HCT116 (cell line): ENCODE data around the gene NRCAM.

Experiments
- EZH2 ChIP-seq: fragments of 200-600 bp; sonication (generic); IDR thresholded peaks from 2 replicates; pipeline ENCODE4 v1.6.1; 2017; ENCODE audit warnings: antibody characterized with exemption, mixed run types
- RAD21 ChIP-seq: IDR thresholded peaks from 2 replicates; pipeline ENCODE4 v1.6.1; 2012; ENCODE audit warnings: low read depth, mild to moderate bottlenecking
- TF ChIP-seq, protein P1 (sequence below), 3 experiments: fragments of 200-600 bp in 1 of 3; sonication (generic) in 1 of 3; IDR thresholded peaks in 2 of 3; conservative IDR thresholded peaks in 1 of 3; 2 replicates each; pipeline ENCODE4 v1.5.1; 2012 to 2017; ENCODE audit warnings: low read depth in 2 of 3, low read length in 2 of 3, antibody characterized with exemption in 1 of 3, borderline replicate concordance in 1 of 3, control low read depth in 1 of 3, mild to moderate bottlenecking in 1 of 3, mixed read lengths in 1 of 3, mixed run types in 1 of 3, moderate library complexity in 1 of 3; ENCODE audit not compliant: insufficient read depth in 1 of 3
- TF ChIP-seq, protein P2 (sequence below): IDR thresholded peaks from 2 replicates; pipeline ENCODE4 v1.6.1; 2012
- TF ChIP-seq, protein P3 (sequence below): IDR thresholded peaks from 2 replicates; pipeline ENCODE4 v1.6.1; 2011; ENCODE audit warnings: mild to moderate bottlenecking, low read length, moderate library complexity; ENCODE audit not compliant: insufficient replicate concordance; ENCODE audit errors: extremely low read depth

DNA sequence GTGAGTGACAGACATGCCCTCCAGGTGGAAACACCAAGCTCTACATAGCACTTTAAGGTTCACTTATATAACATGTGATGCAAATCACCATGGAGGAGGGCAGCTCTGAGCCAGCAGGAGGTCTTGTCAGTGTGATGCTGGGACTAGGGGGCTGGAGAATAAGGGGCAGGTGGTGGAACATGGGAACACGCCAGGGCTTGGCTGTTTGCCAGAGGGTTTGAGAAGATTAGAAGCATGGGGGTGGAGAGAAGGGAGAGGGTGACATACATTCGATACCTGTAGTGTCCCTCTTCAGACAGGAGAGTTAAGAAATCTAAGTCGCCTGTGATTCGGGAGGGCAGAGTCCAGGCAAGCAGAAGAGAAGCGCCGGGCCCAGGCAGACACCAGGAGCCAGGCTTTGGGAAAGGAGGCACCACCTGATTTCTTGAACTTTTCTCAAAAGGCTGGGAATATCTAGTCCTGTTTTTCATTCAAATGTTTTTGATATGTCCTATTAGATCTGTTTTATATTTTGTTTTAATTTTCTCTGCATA, 309.1 kb downstream of the NRCAM start:
- TF ChIP-seq, protein P1, sequence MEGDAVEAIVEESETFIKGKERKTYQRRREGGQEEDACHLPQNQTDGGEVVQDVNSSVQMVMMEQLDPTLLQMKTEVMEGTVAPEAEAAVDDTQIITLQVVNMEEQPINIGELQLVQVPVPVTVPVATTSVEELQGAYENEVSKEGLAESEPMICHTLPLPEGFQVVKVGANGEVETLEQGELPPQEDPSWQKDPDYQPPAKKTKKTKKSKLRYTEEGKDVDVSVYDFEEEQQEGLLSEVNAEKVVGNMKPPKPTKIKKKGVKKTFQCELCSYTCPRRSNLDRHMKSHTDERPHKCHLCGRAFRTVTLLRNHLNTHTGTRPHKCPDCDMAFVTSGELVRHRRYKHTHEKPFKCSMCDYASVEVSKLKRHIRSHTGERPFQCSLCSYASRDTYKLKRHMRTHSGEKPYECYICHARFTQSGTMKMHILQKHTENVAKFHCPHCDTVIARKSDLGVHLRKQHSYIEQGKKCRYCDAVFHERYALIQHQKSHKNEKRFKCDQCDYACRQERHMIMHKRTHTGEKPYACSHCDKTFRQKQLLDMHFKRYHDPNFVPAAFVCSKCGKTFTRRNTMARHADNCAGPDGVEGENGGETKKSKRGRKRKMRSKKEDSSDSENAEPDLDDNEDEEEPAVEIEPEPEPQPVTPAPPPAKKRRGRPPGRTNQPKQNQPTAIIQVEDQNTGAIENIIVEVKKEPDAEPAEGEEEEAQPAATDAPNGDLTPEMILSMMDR (IDR thresholded peaks at IDR 0.05 in 2 of 3, conservative IDR thresholded peaks at IDR 0.05 in 1 of 3; ENCODE audit: borderline replicate concordance in 1 of 3, insufficient read depth in 1 of 3, low read depth in 2 of 3, low read length in 2 of 3), result no peak
- no peak for TF ChIP-seq EZH2
- TF ChIP-seq, protein P2, sequence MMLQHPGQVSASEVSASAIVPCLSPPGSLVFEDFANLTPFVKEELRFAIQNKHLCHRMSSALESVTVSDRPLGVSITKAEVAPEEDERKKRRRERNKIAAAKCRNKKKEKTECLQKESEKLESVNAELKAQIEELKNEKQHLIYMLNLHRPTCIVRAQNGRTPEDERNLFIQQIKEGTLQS, result no peak
- TF ChIP-seq, protein P3, sequence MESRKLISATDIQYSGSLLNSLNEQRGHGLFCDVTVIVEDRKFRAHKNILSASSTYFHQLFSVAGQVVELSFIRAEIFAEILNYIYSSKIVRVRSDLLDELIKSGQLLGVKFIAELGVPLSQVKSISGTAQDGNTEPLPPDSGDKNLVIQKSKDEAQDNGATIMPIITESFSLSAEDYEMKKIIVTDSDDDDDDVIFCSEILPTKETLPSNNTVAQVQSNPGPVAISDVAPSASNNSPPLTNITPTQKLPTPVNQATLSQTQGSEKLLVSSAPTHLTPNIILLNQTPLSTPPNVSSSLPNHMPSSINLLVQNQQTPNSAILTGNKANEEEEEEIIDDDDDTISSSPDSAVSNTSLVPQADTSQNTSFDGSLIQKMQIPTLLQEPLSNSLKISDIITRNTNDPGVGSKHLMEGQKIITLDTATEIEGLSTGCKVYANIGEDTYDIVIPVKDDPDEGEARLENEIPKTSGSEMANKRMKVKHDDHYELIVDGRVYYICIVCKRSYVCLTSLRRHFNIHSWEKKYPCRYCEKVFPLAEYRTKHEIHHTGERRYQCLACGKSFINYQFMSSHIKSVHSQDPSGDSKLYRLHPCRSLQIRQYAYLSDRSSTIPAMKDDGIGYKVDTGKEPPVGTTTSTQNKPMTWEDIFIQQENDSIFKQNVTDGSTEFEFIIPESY, result no peak
- no peak for TF ChIP-seq RAD21
